ENCODE data around the gene HBEGF.

Gene HBEGF

GRCh38 chr5:140371356-140372151 is 25.2 kb upstream of the HBEGF start:
- Histone ChIP-seq H3K9ac (no peak overlapping the region), H3K4me3 (no peak overlapping the region), H3K27ac (no peak overlapping the region), H3K9me3 (no peaks in the 10 kb centered on the region), H3K4me2 (no peak overlapping the region), H4K20me1 (no peaks in the 10 kb centered on the region), H3K27me3 (no peaks in the 10 kb centered on the region), H3K4me1 (peaks cover 5% of the 10 kb centered on the region; the same call in 1 of the 2 replicates), H3K36me3 (no peaks in the 10 kb centered on the region)
- no peak for TF ChIP-seq Cebpa-rat (IDR thresholded peaks at IDR 0.05)

GRCh38 chr5:140367256-140368013 is 21.0 kb upstream of the HBEGF start:
- H3K27me3 ChIP-seq, result no peaks in the 10 kb centered on the region
- no peak overlapping the region for H3K4me2 ChIP-seq
- no peak for TF ChIP-seq Cebpa-rat (IDR thresholded peaks at IDR 0.05)
- no peak overlapping the region for H3K27ac ChIP-seq
- no peaks in the 10 kb centered on the region for H3K36me3 ChIP-seq
- no peaks in the 10 kb centered on the region for H4K20me1 ChIP-seq
- peaks cover 27% of the 10 kb centered on the region for H3K4me1 ChIP-seq
- no peak overlapping the region for H3K4me3 ChIP-seq
- no peaks in the 10 kb centered on the region for H3K9me3 ChIP-seq
- no peak overlapping the region for H3K9ac ChIP-seq

- H3K4me3 ChIP-seq, result no peak overlapping the region
- no peaks in the 10 kb centered on the region for H3K36me3 ChIP-seq
- H3K4me2 ChIP-seq, result no peak overlapping the region
- peaks cover 27% of the 10 kb centered on the region for H3K4me1 ChIP-seq
- no peak for TF ChIP-seq Cebpa-rat (IDR thresholded peaks at IDR 0.05)
- H3K27me3 ChIP-seq, result no peaks in the 10 kb centered on the region
- no peaks in the 10 kb centered on the region for H3K9me3 ChIP-seq
- H3K27ac ChIP-seq, result no peak overlapping the region
- H4K20me1 ChIP-seq, result no peaks in the 10 kb centered on the region
- no peak overlapping the region for H3K9ac ChIP-seq
Measured at GRCh38 chr5:140366589-140367255, 20.3 kb upstream of the HBEGF start.

GRCh38 chr5:140365941-140366340 is 19.5 kb upstream of the HBEGF start:
- no peaks in the 10 kb centered on the region for H3K27me3 ChIP-seq
- H3K27ac ChIP-seq, result no peak overlapping the region
- H3K4me1 ChIP-seq, result peaks cover 27% of the 10 kb centered on the region
- H3K4me2 ChIP-seq, result no peak overlapping the region
- no peak overlapping the region for H3K9ac ChIP-seq
- no peaks in the 10 kb centered on the region for H3K36me3 ChIP-seq
- no peak overlapping the region for H3K4me3 ChIP-seq
- H4K20me1 ChIP-seq, result no peaks in the 10 kb centered on the region
- H3K9me3 ChIP-seq, result no peaks in the 10 kb centered on the region
- TF ChIP-seq Cebpa-rat (IDR thresholded peaks at IDR 0.05), result no peak

DNA sequence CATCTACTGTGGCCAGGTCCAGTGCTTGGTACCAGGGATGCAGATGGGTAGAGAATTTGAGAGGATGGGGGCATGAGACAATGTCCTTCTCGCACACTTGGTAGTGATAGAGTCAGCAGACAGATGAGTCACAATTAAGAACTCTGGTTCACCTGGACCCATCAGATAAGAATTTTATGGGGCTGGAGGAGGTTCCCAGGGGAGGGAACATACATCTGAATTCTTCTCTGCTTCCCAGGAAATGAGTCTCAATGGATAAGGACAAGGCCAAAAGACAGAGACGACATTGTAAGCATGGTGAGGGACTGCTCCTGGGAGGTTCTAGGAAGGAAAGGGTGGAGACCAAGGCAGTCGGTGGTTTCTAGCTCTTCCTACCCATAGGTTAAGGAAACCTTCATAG is 18.9 kb upstream of the HBEGF start:
- Histone ChIP-seq H3K4me1 (peaks cover 27% of the 10 kb centered on the region), H3K4me2 (peak overlapping the region; percentile 67), H3K9ac (no peak overlapping the region), H3K9me3 (no peaks in the 10 kb centered on the region), H3K27ac (no peak overlapping the region), H3K36me3 (no peaks in the 10 kb centered on the region), H3K27me3 (no peaks in the 10 kb centered on the region), H4K20me1 (no peaks in the 10 kb centered on the region), H3K4me3 (no peak overlapping the region)
- TF ChIP-seq Cebpa-rat (IDR thresholded peaks at IDR 0.05), result no peak

DNA sequence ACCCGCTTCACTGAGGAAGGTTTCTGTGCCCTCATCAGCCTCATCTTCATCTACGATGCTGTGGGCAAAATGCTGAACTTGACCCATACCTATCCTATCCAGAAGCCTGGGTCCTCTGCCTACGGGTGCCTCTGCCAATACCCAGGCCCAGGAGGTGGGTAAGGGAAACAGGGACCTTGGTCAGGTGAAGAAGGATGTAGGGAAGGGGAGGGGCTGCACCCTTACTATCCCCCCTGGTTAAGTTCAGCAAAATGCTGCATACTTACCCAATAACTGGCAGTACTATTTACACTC is 18.0 kb upstream of the HBEGF start:
- Histone ChIP-seq H3K4me3 (no peak overlapping the region), H3K27ac (no peak overlapping the region; the same call in 1 of the 2 replicates), H3K4me2 (peak overlapping the region; percentile 67), H3K9me3 (no peaks in the 10 kb centered on the region), H3K27me3 (no peaks in the 10 kb centered on the region), H3K9ac (no peak overlapping the region), H4K20me1 (no peaks in the 10 kb centered on the region), H3K36me3 (no peaks in the 10 kb centered on the region), H3K4me1 (peaks cover 27% of the 10 kb centered on the region)
- TF ChIP-seq Cebpa-rat (IDR thresholded peaks at IDR 0.05), result no peak

- H3K27ac ChIP-seq, result no peak overlapping the region; the same call in 1 of the 2 replicates
- H3K27me3 ChIP-seq, result no peaks in the 10 kb centered on the region
- no peak overlapping the region for H3K9ac ChIP-seq
- peak overlapping the region; percentile 67 for H3K4me2 ChIP-seq
- peaks cover 27% of the 10 kb centered on the region for H3K4me1 ChIP-seq
- H4K20me1 ChIP-seq, result no peaks in the 10 kb centered on the region
- no peaks in the 10 kb centered on the region for H3K9me3 ChIP-seq
- no peaks in the 10 kb centered on the region for H3K36me3 ChIP-seq
- no peak for TF ChIP-seq Cebpa-rat (IDR thresholded peaks at IDR 0.05)
- H3K4me3 ChIP-seq, result no peak overlapping the region
Measured at GRCh38 chr5:140363631-140364471, 17.4 kb upstream of the HBEGF start.

GRCh38 chr5:140362875-140363630 is 16.6 kb upstream of the HBEGF start:
- Histone ChIP-seq H3K4me3 (no peak overlapping the region), H3K9ac (no peak overlapping the region)

DNA sequence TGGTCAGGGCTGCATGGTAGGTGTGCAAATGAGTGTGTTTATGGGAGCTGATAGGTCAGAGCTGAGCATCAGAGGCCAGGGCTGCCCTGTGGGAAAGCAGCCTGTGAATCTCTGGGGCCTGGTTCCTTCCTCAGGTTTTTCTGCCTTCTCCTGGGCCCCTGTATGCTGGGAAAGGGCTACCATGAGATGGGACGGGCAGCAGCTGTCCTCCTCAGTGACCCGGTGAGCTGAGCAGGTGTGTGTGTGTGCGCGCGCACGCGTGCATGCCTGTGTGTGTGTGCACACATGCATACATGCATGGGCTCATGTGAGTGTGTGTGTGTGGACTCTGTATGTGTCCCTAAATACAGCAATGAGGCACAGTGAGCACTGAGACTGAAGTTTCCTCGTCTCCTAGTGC is 15.9 kb upstream of the HBEGF start:
- Histone ChIP-seq H3K9ac (no peak overlapping the region), H3K27ac (no peak overlapping the region), H3K4me3 (no peak overlapping the region), H3K4me1 (peaks cover 41% of the 10 kb centered on the region), H3K36me3 (no peaks in the 10 kb centered on the region), H4K20me1 (no peaks in the 10 kb centered on the region), H3K9me3 (no peaks in the 10 kb centered on the region), H3K27me3 (no peaks in the 10 kb centered on the region), H3K4me2 (no peak overlapping the region)
- no peak for TF ChIP-seq Cebpa-rat (IDR thresholded peaks at IDR 0.05)

More at GRCh38 chr5:140362875-140363630, 16.6 kb upstream of the HBEGF start:
- peak overlapping the region; percentile 67 for H3K4me2 ChIP-seq
- H3K27ac ChIP-seq, result no peak overlapping the region
- no peak for TF ChIP-seq Cebpa-rat (IDR thresholded peaks at IDR 0.05)
- H4K20me1 ChIP-seq, result no peaks in the 10 kb centered on the region
- peaks cover 33% of the 10 kb centered on the region for H3K4me1 ChIP-seq
- no peaks in the 10 kb centered on the region for H3K9me3 ChIP-seq
- H3K27me3 ChIP-seq, result no peaks in the 10 kb centered on the region
- H3K36me3 ChIP-seq, result no peaks in the 10 kb centered on the region

All from BLaER1 (cell line).